T47D (cell line): ENCODE results near the gene TCF7L1.

Source experiments
- DNase-seq, 2 experiments: peaks; one replicate each; pipeline versions ENCODE4 v3.0.0 to v3.0.0-alpha.2; 2011 to 2012; ENCODE audit warnings: low read depth in 1 of 2, low spot score in 1 of 2
- JUND ChIP-seq: IDR thresholded peaks from 2 replicates; pipeline ENCODE4 v1.6.1; 2012; ENCODE audit warnings: low read depth
- in situ Hi-C: cut with HindIII; loops from 2 replicates; pipeline ENCODE4 v1.10.0; 2016; ENCODE audit warnings: low sequenced_read_pairs, low pct_unique_long_range_greater_than_20kb

The TCF7L1 gene

GRCh38 chr2:85248773-85249509 is 115.7 kb downstream of the TCF7L1 start:
- in situ Hi-C loops = no loop called here

GRCh38 chr2:85250045-85250444 is 116.9 kb downstream of the TCF7L1 start:
- DNase-seq = peak in 1 of 2 experiments; percentile 25
- in situ Hi-C loops = no loop called here
- TF ChIP-seq JUND = no peak

More at GRCh38 chr2:85248773-85249509, 115.7 kb downstream of the TCF7L1 start:
- peak in 1 of 2 experiments; percentile 89 for DNase-seq
- TF ChIP-seq JUND = peak; percentile 18; the same call in 1 of the 2 replicates

- no peak for DNase-seq
- in situ Hi-C loops = no loop called here
- no peak for TF ChIP-seq JUND
These were observed 118.0 kb downstream of the TCF7L1 start for GRCh38 chr2:85251070-85251616.

- in situ Hi-C loops = no loop called here
- no peak for DNase-seq
- no peak for TF ChIP-seq JUND
These were observed 120.7 kb downstream of the TCF7L1 start for GRCh38 chr2:85253890-85254289.

GRCh38 chr2:85254540-85255300 is 121.5 kb downstream of the TCF7L1 start:
- no peak for DNase-seq
- no peak for TF ChIP-seq JUND
- in situ Hi-C loops = no loop called here

GRCh38 chr2:85255456-85255812 is 122.2 kb downstream of the TCF7L1 start:
- in situ Hi-C loops = no loop called here
- no peak for TF ChIP-seq JUND
- no peak for DNase-seq

- DNase-seq = peak; percentile 18 to 90
- TF ChIP-seq JUND = no peak
- in situ Hi-C loops = no loop called here
These were observed 122.8 kb downstream of the TCF7L1 start for GRCh38 chr2:85255813-85256594.

- no peak for TF ChIP-seq JUND
- DNase-seq = peak in 1 of 2 experiments; percentile 57
- in situ Hi-C loops = no loop called here
These were observed 124.3 kb downstream of the TCF7L1 start for GRCh38 chr2:85257359-85257969.

- no peak for TF ChIP-seq JUND
- in situ Hi-C loops = no loop called here
- DNase-seq = no peak
These were observed 124.9 kb downstream of the TCF7L1 start for GRCh38 chr2:85257970-85258605.

GRCh38 chr2:85259101-85259590 is 126.0 kb downstream of the TCF7L1 start:
- peak; percentile 98 for TF ChIP-seq JUND
- DNase-seq = peak in 1 of 2 experiments; percentile 97
- in situ Hi-C loops = no loop called here

GRCh38 chr2:85259879-85260278 is 126.7 kb downstream of the TCF7L1 start:
- in situ Hi-C loops = no loop called here
- TF ChIP-seq JUND = peak; percentile 56; the same call in 1 of the 2 replicates
- DNase-seq = peak in 1 of 2 experiments; percentile 79
